Psoas muscle (tissue), 8 donors: ENCODE results near the gene ATOH1. TPM values are rescaled to one million over a fixed set of nuclear protein-coding genes. Genes with fewer than 3 reads are reported as not detected.

Experiments used
- ATAC-seq, 4 donors: fragments of 200-7000 bp; cut with Tn5 transposase; one replicate each; pipeline ENCODE4 v1.9.1; 2020; ENCODE audit warnings: moderate library complexity in 3 of 4, mild to moderate bottlenecking in 2 of 4
- DNase-seq, 2 donors: peaks; one replicate each; pipeline ENCODE4 v3.0.0-alpha.2; 2020
- H3K27ac ChIP-seq: fragments of 200-600 bp; one replicate; pipeline ENCODE4 v1.8.0; 2022
- H3K27me3 ChIP-seq, 3 donors: fragments of 200-600 bp in 1 of 3; one replicate each; pipeline versions ENCODE4 v1.6.1 to v1.8.0; 2013 to 2022; ENCODE audit warnings: low read length in 2 of 3, mild to moderate bottlenecking in 2 of 3, moderate library complexity in 1 of 3; ENCODE audit not compliant: insufficient read depth in 3 of 3
- H3K36me3 ChIP-seq, 2 donors: fragments of 200-600 bp in 1 of 2; one replicate each; pipeline versions ENCODE4 v1.6.1 to v1.8.0; 2013 to 2022; ENCODE audit warnings: low read depth in 1 of 2, mild to moderate bottlenecking in 1 of 2, moderate library complexity in 1 of 2; ENCODE audit not compliant: insufficient read depth in 1 of 2
- H3K4me1 ChIP-seq: fragments of 200-600 bp; one replicate; pipeline ENCODE4 v1.8.0; 2022
- H3K4me3 ChIP-seq: fragments of 200-600 bp; one replicate; pipeline ENCODE4 v1.8.0; 2022; ENCODE audit warnings: mild to moderate bottlenecking
- H3K9me3 ChIP-seq: fragments of 200-600 bp; one replicate; pipeline ENCODE4 v1.8.0; 2022
- WGBS, 3 donors: extraction: QIAGEN DNeasy Blood & Tissue Kit; methylation state at CpG; one replicate each; pipeline versions ENCODE4 v1.1.6 to v1.1.7; 2013; 5-methylcytosine and 5-hydroxymethylcytosine counted together
- intact Hi-C, 2 donors: fragments of 100-400 bp; cut with DNase I; formaldehyde crosslinking; loops; one replicate each; pipeline versions ENCODE4 v1.11.0 to v1.14.2; 2022
- polyA plus RNA-seq, 3 donors: library from polyadenylated mRNA; stranded (reverse); fragments of 200-250 nt; gene quantifications; one replicate each; pipeline ENCODE4 v1.2.3, GENCODE V29; 2013
- total RNA-seq, 4 donors: library from RNA; stranded (reverse); fragmentation: NEBNext Ultra II Directional in 2 of 4; extraction: Animal tissue kit (Norgen Biotek cat#: 25700) in 2 of 4; gene quantifications; one replicate each; pipeline versions ENCODE4 v1.2.1 to v1.2.4, GENCODE V29; 2021 to 2023
- TF ChIP-seq, protein P1 (sequence below): fragments of 200-600 bp; IDR thresholded peaks from one replicate; pipeline ENCODE4 v1.8.0; 2022; ENCODE audit warnings: antibody characterized with exemption
- donor health status: healthy with polysubstance abuse.
- donor health status: DM: no; HTN: no; CAD: no; lungs with moderate emphysema.
- donor health status: Bipolar disorder and iron deficiency.
- donor health status: healthy.
- donor health status: DM: yes; HTN: yes; CAD: no.
- donor health status: DM: no; HTN: no; CAD: no.
- donor health status: DM: no; HTN: no; CAD: no.
- donor health status: DM: yes; HTN: yes; CAD: no.

Gene ATOH1
- total and polyA plus RNA-seq, 7 donors, result not detected

DNA sequence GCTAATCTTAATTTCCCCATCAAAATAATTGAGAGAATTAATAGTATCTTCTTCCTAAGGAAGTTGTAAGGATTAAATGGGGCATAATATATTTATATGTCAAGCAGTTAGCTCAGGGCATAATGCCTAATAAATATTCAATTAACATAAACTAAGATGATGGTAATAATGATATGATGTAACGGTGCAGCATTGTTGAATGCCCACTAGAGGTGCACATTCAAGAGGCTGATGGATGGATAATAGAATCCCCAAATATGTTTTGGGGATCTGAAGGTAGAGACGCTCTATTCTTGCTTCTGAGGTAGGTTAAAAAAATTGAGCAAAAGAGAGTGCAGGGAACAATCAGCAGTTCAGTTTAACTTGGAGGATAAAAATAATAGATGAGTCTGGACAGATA is 37.1 kb downstream of the ATOH1 start:
- no peak overlapping the region for H3K27ac ChIP-seq
- intact Hi-C loops, result no loop called here
- ATAC-seq, result no peak
- no peak for DNase-seq
- TF ChIP-seq, protein P1, sequence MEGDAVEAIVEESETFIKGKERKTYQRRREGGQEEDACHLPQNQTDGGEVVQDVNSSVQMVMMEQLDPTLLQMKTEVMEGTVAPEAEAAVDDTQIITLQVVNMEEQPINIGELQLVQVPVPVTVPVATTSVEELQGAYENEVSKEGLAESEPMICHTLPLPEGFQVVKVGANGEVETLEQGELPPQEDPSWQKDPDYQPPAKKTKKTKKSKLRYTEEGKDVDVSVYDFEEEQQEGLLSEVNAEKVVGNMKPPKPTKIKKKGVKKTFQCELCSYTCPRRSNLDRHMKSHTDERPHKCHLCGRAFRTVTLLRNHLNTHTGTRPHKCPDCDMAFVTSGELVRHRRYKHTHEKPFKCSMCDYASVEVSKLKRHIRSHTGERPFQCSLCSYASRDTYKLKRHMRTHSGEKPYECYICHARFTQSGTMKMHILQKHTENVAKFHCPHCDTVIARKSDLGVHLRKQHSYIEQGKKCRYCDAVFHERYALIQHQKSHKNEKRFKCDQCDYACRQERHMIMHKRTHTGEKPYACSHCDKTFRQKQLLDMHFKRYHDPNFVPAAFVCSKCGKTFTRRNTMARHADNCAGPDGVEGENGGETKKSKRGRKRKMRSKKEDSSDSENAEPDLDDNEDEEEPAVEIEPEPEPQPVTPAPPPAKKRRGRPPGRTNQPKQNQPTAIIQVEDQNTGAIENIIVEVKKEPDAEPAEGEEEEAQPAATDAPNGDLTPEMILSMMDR, result no peak
- no peaks in the 10 kb centered on the region for H3K9me3 ChIP-seq
- H3K36me3 ChIP-seq, result no peaks in the 10 kb centered on the region
- H3K4me1 ChIP-seq, result no peaks in the 10 kb centered on the region
- no peaks in the 10 kb centered on the region for H3K27me3 ChIP-seq
- WGBS, 3 donors, result 90 to 94% (median 90%) methylated on average over 2 of the region's 2 CpGs
- no peak overlapping the region for H3K4me3 ChIP-seq

DNA sequence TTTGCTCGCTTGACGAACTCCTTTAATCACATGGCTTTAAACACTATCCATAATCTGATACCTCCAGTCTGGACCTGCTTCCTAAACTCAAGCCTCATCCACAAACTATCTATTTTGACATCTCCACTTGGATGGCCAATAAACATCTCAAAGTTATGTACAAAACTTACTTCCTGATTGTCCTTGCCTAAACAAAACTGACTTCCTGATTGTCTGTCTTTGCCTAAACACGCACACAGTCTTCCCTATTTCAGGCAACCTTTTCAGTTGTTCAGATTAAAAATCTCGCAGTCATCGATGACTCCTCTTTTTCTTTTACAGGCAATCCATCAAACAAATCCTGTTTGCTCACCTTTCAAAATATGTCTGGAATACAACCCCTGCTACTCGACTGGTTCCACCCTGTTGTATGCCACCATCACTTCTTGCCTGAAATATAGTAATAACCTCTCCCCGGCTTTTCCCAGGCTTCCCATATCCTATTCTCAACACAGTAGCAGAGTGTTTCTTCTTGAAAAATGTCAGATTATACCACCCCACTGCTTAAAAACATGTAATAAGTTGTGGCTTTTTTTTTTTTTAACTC is 39.0 kb downstream of the ATOH1 start:
- H3K4me3 ChIP-seq, result no peak overlapping the region
- ATAC-seq, result no peak
- no peaks in the 10 kb centered on the region for H3K27me3 ChIP-seq
- no peak overlapping the region for H3K27ac ChIP-seq
- no peaks in the 10 kb centered on the region for H3K9me3 ChIP-seq
- WGBS, 3 donors, result 85 to 89% (median 86%) methylated on average over 7 of the region's 7 CpGs
- H3K36me3 ChIP-seq, result no peaks in the 10 kb centered on the region
- DNase-seq, result no peak
- no peaks in the 10 kb centered on the region for H3K4me1 ChIP-seq
- TF ChIP-seq, protein P1, result no peak
- intact Hi-C loops, result no loop called here

DNA sequence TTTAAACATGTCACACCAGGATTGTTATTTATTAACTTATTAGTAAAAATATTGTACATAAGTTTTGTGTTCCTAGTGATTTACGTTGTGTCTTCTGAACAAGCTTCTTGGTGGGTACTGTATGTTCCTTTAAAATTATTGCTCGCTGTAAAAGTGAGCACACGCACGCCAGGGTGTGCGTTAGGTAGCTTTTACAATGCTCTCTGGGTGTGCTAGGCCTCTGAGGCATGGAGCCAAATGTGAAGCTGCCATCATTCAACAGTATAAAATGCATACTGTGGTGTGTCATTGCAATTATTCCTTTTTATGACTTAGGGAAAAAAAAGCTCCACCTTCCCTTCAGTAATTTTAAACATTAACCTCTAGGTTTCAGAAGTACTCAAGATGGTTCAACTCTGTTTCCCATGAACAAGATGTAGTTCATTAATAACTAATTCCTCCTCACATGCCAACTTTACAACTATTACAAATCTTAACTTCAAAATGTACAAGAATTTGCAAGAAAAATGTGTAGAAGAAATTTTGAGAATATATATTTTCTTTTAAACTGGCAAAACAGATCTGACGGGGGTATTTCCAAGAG is 42.4 kb downstream of the ATOH1 start:
- Histone ChIP-seq H3K27me3 (no peaks in the 10 kb centered on the region), H3K27ac (no peak overlapping the region), H3K9me3 (no peaks in the 10 kb centered on the region), H3K4me3 (no peak overlapping the region), H3K36me3 (no peaks in the 10 kb centered on the region), H3K4me1 (no peaks in the 10 kb centered on the region)
- no peak for DNase-seq
- TF ChIP-seq, protein P1, result no peak
- WGBS, 3 donors, result 52 to 56% (median 55%) methylated on average over 6 of the region's 6 CpGs
- intact Hi-C loops, result no loop called here
- no peak for ATAC-seq

DNA sequence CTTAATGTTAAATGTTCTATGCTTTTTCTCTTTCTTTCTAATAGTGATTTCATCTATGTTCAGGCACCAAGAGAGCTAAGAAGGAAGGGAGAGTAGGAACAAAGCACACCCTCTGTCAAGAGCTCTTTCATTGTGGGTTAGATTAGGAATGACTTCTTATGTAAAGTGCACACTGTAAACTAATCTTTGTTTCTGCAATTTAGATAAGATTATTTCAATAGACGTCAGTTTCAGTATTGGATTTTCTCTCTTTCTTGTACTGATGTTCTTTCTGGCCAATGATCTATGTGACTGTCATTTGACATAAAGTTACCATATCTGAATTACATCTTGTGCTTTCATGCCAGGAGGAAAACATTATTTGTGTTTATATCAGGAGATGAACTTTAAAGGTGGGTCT is 48.2 kb downstream of the ATOH1 start:
- H3K27ac ChIP-seq, result no peak overlapping the region
- TF ChIP-seq, protein P1, result no peak
- DNase-seq (no peak), ATAC-seq (no peak)
- H3K9me3 ChIP-seq, result no peaks in the 10 kb centered on the region
- WGBS, 3 donors, result 65 to 73% (median 68%) methylated on average over 1 of the region's 1 CpG
- H3K4me1 ChIP-seq, result no peaks in the 10 kb centered on the region
- no peak overlapping the region for H3K4me3 ChIP-seq
- H3K27me3 ChIP-seq, result no peaks in the 10 kb centered on the region
- H3K36me3 ChIP-seq, result no peaks in the 10 kb centered on the region
- intact Hi-C loops, result no loop called here

DNA sequence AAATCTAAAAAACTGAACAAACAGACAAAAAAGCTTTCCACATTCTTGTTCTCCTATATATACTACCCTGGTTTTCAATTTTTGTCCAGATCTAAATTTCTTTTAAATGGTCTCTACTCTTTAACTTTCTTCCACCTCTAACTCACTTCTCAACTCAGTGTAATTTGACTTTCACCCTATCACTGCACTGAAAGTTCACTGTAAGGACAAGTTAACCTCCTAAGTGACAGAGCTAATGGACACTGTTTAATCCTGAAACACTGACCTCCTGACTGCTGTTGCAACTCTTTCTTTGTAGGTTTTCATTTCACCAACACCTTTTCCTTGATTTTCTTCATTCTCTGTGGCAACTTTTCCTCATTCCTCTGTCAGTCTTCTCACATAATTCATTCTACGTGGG is 50.0 kb downstream of the ATOH1 start:
- WGBS, 3 donors, result 45 to 52% (median 49%) methylated on average over 1 of the region's 1 CpG
- intact Hi-C loops, result no loop called here

More for the DNA sequence above, 50.0 kb downstream of the ATOH1 start:
- TF ChIP-seq, protein P1, result no peak
- no peak for DNase-seq
- Histone ChIP-seq H3K27me3 (no peaks in the 10 kb centered on the region), H3K4me3 (no peak overlapping the region), H3K27ac (no peak overlapping the region), H3K36me3 (no peaks in the 10 kb centered on the region), H3K4me1 (no peaks in the 10 kb centered on the region), H3K9me3 (no peaks in the 10 kb centered on the region)
- ATAC-seq, result no peak
